GM06990 (cell line): ENCODE measurements around the gene MT1A.
A peak's percentile ranks its signal among the peaks of the same experiment; 100 is the strongest.

ENCODE experiments used
- DNase-seq: peaks from one replicate; pipeline ENCODE4 v3.0.0-alpha.2; 2011; ENCODE audit not compliant: insufficient read length; ENCODE audit errors: extremely low read depth
- H3K27me3 ChIP-seq: replicated peaks from 2 replicates; pipeline ENCODE4 v1.6.0; 2011; ENCODE audit warnings: low read length; ENCODE audit not compliant: control insufficient read depth, insufficient read depth
- H3K36me3 ChIP-seq: 2 replicates; pipeline ENCODE4 v1.5.1; 2011; ENCODE audit warnings: low read length; ENCODE audit not compliant: control insufficient read depth, insufficient read depth
- H3K4me3 ChIP-seq: replicated peaks from 2 replicates; pipeline ENCODE4 v1.5.1; 2011; ENCODE audit warnings: low read depth, mild to moderate bottlenecking, control low read depth, low read length
- TF ChIP-seq, protein P1 (sequence below): IDR thresholded peaks from 2 replicates; pipeline ENCODE4 v1.5.1; 2011; ENCODE audit warnings: low read length, control low read depth, mild to moderate bottlenecking, inconsistent platforms; ENCODE audit not compliant: insufficient read depth, poor library complexity, severe bottlenecking

The MT1A gene

GRCh38 chr16:56637814-56638750, at the start of gene MT1A:
Gene MT1A, plus strand, starts transcription at chr16:56638666. Its CDS starts 73 bp downstream, at chr16:56638739.
- DNase-seq: no peak
- TF ChIP-seq, protein P1, sequence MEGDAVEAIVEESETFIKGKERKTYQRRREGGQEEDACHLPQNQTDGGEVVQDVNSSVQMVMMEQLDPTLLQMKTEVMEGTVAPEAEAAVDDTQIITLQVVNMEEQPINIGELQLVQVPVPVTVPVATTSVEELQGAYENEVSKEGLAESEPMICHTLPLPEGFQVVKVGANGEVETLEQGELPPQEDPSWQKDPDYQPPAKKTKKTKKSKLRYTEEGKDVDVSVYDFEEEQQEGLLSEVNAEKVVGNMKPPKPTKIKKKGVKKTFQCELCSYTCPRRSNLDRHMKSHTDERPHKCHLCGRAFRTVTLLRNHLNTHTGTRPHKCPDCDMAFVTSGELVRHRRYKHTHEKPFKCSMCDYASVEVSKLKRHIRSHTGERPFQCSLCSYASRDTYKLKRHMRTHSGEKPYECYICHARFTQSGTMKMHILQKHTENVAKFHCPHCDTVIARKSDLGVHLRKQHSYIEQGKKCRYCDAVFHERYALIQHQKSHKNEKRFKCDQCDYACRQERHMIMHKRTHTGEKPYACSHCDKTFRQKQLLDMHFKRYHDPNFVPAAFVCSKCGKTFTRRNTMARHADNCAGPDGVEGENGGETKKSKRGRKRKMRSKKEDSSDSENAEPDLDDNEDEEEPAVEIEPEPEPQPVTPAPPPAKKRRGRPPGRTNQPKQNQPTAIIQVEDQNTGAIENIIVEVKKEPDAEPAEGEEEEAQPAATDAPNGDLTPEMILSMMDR: no peak
- Histone ChIP-seq H3K4me3 (no peak within 1 kb of the TSS; the same call in 1 of the 2 replicates), H3K36me3 (no peaks in the 10 kb centered on the region), H3K27me3 (peaks cover 12% of the 10 kb centered on the region)

GRCh38 chr16:56588781-56589140, 49.7 kb upstream of the MT1A start:
- Histone ChIP-seq H3K4me3 (0 out of 2 replicates have a peak overlapping the region, but pooled peaks have one; percentile 3), H3K36me3 (no peaks in the 10 kb centered on the region), H3K27me3 (peaks cover 8% of the 10 kb centered on the region)
- TF ChIP-seq, protein P1: no peak
- DNase-seq: no peak

GRCh38 chr16:56589141-56590039, 49.1 kb upstream of the MT1A start, which contains the start of gene MT3:
Gene MT3, plus strand, starts transcription at chr16:56589528. Its CDS starts 63 bp downstream, at chr16:56589591.
- Histone ChIP-seq H3K4me3 (peak within 1 kb of the TSS; percentile 3; the same call in 1 of the 2 replicates), H3K36me3 (no peaks in the 10 kb centered on the region), H3K27me3 (peaks cover 8% of the 10 kb centered on the region)
- TF ChIP-seq, protein P1: no peak
- no peak for DNase-seq

DNA sequence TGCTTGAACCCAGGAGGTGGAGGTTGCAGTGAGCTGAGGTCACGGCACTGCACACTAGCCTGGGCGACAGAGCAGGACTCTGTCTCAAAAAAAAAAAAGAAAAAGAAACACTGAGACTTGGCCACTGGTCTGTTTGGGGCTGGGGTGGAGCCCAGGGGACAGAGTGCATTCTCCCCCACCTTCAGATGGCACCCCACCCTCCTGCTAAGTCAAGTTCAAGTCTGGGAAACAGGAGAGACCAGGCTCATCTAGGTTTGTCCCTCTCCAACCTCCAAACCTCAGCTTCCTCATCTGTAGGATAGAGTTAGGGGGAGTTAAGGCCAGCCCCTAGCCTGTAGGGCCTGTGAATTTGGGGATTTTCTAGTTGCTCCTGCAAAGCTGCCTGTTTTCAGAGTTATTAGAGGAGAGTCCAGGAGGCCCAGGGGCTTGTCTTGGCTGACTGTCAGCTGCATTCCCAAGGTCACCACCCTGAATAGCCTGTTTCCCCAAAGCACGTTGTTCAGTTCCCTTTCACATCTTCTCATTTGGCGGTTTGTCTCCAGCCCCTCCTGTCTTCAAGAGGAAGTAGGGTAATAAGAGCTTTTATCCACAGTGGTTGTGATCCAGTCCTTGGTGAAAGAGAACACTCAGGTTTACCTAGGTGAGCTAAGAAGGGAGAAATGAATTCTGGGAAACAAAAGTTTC, 46.9 kb upstream of the MT1A start:
- DNase-seq: no peak
- TF ChIP-seq, protein P1: no peak
- Histone ChIP-seq H3K36me3 (no peaks in the 10 kb centered on the region), H3K4me3 (no peak overlapping the region), H3K27me3 (peaks cover 8% of the 10 kb centered on the region)

DNA sequence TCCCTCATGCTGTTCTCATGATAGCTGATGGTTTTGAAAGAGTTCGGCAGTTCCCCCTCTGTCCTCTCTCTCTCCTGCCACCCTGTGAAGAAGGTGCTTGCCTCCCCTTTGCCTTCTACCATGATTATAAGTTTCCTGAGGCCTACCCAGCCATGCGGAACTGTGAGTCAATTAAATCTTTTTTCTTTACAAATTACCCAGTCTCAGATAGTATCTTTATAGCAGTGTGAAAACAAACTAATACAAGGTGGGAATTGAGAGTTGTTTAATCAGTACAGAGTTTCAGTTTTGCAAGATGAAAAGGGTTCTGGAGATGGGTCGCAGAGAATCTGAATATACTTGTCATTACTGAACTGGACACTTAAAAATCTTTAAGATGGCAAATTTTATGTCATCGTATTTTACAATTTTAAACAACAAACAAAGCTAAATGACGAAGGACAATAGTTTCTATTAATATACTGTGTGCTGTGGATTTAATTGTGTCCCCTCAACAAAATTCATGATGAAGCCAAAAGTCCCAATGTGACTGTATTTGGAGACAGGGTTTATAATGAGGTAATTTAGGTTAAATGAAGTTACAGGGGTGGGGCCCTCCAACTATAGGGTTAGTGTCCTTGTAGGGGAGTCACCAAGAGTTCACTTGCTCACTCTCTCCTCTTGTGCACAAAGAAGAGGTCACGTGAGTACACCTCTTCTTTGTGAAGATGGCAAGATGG, 44.7 kb upstream of the MT1A start:
- no peak overlapping the region for H3K4me3 ChIP-seq
- TF ChIP-seq, protein P1: no peak

More for the DNA sequence above, 44.7 kb upstream of the MT1A start:
- Histone ChIP-seq H3K36me3 (no peaks in the 10 kb centered on the region), H3K27me3 (peaks cover 8% of the 10 kb centered on the region)
- DNase-seq: no peak
